GM12873 (cell line): ENCODE measurements around the gene KCNB1.

ENCODE experiments used
- CTCF ChIP-seq: IDR thresholded peaks from 2 replicates; pipeline ENCODE4 v1.5.1; 2012; ENCODE audit warnings: low read depth, mild to moderate bottlenecking, moderate library complexity, low read length, control low read depth; ENCODE audit not compliant: insufficient read depth; ENCODE audit errors: missing control alignments

KCNB1 gene

DNA sequence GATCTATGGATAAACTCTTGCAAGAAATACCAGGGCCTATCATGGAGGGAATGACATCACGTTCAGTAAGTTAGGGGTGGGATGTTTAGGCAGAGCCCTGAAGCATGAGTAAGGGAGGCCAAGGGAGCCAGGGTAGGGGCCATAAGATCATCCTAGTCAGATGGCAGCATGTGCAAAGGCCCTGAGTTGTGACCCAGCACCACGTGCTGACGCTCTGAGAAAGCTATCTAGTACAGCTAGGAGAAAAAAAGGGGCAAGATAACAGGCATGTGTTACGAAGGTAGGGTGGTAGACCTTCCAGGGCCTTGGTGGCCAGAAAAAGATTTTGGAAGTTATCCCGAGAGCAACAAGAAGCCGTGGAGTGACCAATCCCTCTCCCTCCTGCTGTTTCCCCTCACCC is 22.3 kb downstream of the KCNB1 start:
- no peak for TF ChIP-seq CTCF

DNA sequence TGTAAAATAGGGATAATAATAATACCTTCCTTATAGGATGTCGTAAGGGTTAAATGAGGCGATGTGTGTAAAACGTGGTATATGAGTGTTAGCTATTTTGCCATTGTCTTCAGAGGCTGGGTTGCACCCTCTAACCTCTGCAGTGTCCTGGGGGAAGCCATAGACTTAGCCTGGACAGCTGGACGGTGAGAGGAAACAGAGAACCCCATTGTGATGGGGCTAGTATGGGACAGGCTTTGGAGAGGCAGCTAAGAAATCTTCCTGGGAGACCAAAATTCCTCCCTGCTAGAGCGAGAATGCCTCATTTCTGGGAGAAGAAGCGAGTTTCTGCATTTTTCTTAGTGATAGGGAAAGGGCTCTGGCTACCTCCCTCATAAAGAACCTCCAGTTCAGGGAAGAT is 22.8 kb downstream of the KCNB1 start:
- TF ChIP-seq CTCF, result no peak

DNA sequence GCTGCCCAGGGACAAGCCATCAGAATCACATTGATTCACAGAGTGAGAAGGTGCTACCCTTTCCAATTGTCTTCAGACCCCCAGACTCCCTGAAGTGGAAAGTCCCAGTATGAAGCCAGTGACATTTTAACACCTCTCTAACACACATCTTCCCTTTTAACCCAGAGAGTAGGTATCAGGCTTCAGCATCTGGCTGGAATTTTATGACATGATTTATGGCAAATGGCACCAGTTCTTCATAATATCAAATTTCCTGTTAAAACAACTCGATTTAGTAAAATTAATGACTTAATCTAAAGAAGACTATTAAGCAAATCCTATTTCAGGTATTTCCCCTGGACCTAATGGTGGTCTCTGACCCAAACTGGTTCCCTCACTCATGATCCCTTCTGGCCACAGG is 25.0 kb downstream of the KCNB1 start:
- no peak for TF ChIP-seq CTCF

GRCh38 chr20:49456646-49457045 is 25.8 kb downstream of the KCNB1 start:
- TF ChIP-seq CTCF, result no peak

- TF ChIP-seq CTCF, result no peak
These were observed 26.8 kb downstream of the KCNB1 start for GRCh38 chr20:49455691-49456090.

DNA sequence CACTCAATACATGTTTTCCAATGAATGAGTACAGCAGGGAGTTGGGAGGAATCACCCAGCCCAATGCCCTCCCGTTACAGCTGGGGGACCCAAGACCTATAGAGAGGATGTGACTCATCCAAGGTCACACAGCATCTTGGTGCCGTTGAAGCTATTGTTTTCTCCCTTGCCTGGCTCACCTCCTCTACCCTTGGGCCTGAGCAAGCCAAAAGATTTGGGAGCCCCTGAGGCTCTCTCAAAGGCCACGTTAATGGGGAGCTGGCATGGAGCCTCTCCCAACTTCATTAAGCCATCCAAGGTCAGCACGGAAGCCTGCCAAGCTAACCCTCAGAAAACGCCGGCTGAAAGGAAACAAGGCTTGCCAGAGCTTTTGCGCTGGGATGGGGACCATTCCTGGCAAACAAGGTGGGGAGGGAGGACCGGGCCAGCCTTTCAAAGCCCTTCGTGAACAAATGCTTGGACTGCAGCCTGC is 30.4 kb downstream of the KCNB1 start:
- no peak for TF ChIP-seq CTCF

DNA sequence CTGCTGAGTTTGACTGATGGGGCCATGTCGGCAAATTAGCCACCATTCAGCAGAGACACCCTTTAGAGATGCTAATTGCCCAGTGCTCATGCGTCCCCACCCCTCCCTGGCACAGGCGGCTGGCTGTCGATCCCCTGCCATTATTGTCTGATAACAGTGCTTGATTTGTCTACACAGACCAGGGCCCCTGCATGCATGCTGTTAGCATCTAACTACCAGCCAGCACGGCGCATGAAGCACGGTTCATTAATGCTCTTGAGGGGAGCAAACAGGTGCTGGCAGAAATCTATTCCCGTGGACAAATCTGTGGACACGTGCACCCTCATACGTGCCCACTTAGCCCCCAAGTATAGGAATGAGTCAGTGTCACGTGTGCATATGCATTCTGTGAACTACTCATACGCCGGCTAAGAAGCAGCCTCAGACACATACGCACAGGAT is 32.2 kb downstream of the KCNB1 start:
- TF ChIP-seq CTCF, result no peak
